ENCODE measurements around the gene NCAPG2.
"Not testable (repeated sequence)": the region's sequence is repeated elsewhere in the genome, so short reads cannot be mapped to it uniquely, and the experiment has no call there.

Gene NCAPG2

GRCh38 chr7:158682456-158682855, 22.1 kb downstream of the NCAPG2 start:
- Histone ChIP-seq H3K9ac (ENCODE audit: low read depth in 1 of 2, low read length in 2 of 2) (no peak overlapping the region), H3K9me3 (ENCODE audit: control insufficient read depth in 2 of 2, low read length in 2 of 2) (no peaks in the 10 kb centered on the region), H3K4me3 (ENCODE audit: low read length in 2 of 2) (no peak overlapping the region), H3K27ac (ENCODE audit: low read depth in 2 of 2, low read length in 2 of 2) (no peak overlapping the region), H3K4me1 (ENCODE audit: control insufficient read depth in 2 of 2, insufficient read depth in 2 of 2, low read length in 2 of 2) (no peaks in the 10 kb centered on the region), H3K27me3 (ENCODE audit: control insufficient read depth in 2 of 2, insufficient read depth in 2 of 2, low read length in 2 of 2) (no peaks in the 10 kb centered on the region), H3K36me3 (ENCODE audit: control insufficient read depth in 2 of 2, insufficient read depth in 2 of 2, low read length in 2 of 2) (peaks cover 2 to 6% of the 10 kb centered on the region in 2 donors)

GRCh38 chr7:158680754-158681153, 23.9 kb downstream of the NCAPG2 start:
- Histone ChIP-seq H3K4me3 (ENCODE audit: low read length in 2 of 2) (no peak overlapping the region), H3K36me3 (ENCODE audit: control insufficient read depth in 2 of 2, insufficient read depth in 2 of 2, low read length in 2 of 2) (peaks cover 2% of the 10 kb centered on the region in 2 donors), H3K9me3 (ENCODE audit: control insufficient read depth in 2 of 2, low read length in 2 of 2) (no peaks in the 10 kb centered on the region), H3K4me1 (ENCODE audit: control insufficient read depth in 2 of 2, insufficient read depth in 2 of 2, low read length in 2 of 2) (no peaks in the 10 kb centered on the region), H3K9ac (ENCODE audit: low read depth in 1 of 2, low read length in 2 of 2) (no peak overlapping the region), H3K27me3 (ENCODE audit: control insufficient read depth in 2 of 2, insufficient read depth in 2 of 2, low read length in 2 of 2) (no peaks in the 10 kb centered on the region), H3K27ac (ENCODE audit: low read depth in 2 of 2, low read length in 2 of 2) (no peak overlapping the region)

- Histone ChIP-seq H3K27ac (ENCODE audit: low read depth in 2 of 2, low read length in 2 of 2) (no peak overlapping the region), H3K9ac (ENCODE audit: low read depth in 1 of 2, low read length in 2 of 2) (no peak overlapping the region), H3K4me3 (ENCODE audit: low read length in 2 of 2) (no peak overlapping the region), H3K27me3 (ENCODE audit: control insufficient read depth in 2 of 2, insufficient read depth in 2 of 2, low read length in 2 of 2) (no peaks in the 10 kb centered on the region), H3K36me3 (ENCODE audit: control insufficient read depth in 2 of 2, insufficient read depth in 2 of 2, low read length in 2 of 2) (peaks cover 5% of the 10 kb centered on the region in 2 donors), H3K4me1 (ENCODE audit: control insufficient read depth in 2 of 2, insufficient read depth in 2 of 2, low read length in 2 of 2) (no peaks in the 10 kb centered on the region), H3K9me3 (ENCODE audit: control insufficient read depth in 2 of 2, low read length in 2 of 2) (no peaks in the 10 kb centered on the region)
These were observed 27.7 kb downstream of the NCAPG2 start for GRCh38 chr7:158676906-158677305.

GRCh38 chr7:158676171-158676840, 28.3 kb downstream of the NCAPG2 start:
- Histone ChIP-seq H3K4me1 (ENCODE audit: control insufficient read depth in 2 of 2, insufficient read depth in 2 of 2, low read length in 2 of 2) (no peaks in the 10 kb centered on the region), H3K27me3 (ENCODE audit: control insufficient read depth in 2 of 2, insufficient read depth in 2 of 2, low read length in 2 of 2) (no peaks in the 10 kb centered on the region), H3K27ac (ENCODE audit: low read depth in 2 of 2, low read length in 2 of 2) (no peak overlapping the region), H3K4me3 (ENCODE audit: low read length in 2 of 2) (no peak overlapping the region), H3K9ac (ENCODE audit: low read depth in 1 of 2, low read length in 2 of 2) (no peak overlapping the region), H3K36me3 (ENCODE audit: control insufficient read depth in 2 of 2, insufficient read depth in 2 of 2, low read length in 2 of 2) (peaks cover 5% of the 10 kb centered on the region in 2 donors), H3K9me3 (ENCODE audit: control insufficient read depth in 2 of 2, low read length in 2 of 2) (no peaks in the 10 kb centered on the region)

GRCh38 chr7:158672975-158673374, 31.6 kb downstream of the NCAPG2 start:
- no peaks in the 10 kb centered on the region for H3K9me3 ChIP-seq (ENCODE audit: control insufficient read depth in 2 of 2, low read length in 2 of 2)
- no peaks in the 10 kb centered on the region for H3K4me1 ChIP-seq (ENCODE audit: control insufficient read depth in 2 of 2, insufficient read depth in 2 of 2, low read length in 2 of 2)
- H3K27ac ChIP-seq (ENCODE audit: low read depth in 2 of 2, low read length in 2 of 2) = no peak overlapping the region
- no peak overlapping the region for H3K9ac ChIP-seq (ENCODE audit: low read depth in 1 of 2, low read length in 2 of 2)
- H3K4me3 ChIP-seq (ENCODE audit: low read length in 2 of 2) = no peak overlapping the region
- H3K27me3 ChIP-seq (ENCODE audit: control insufficient read depth in 2 of 2, insufficient read depth in 2 of 2, low read length in 2 of 2) = no peaks in the 10 kb centered on the region
- H3K36me3 ChIP-seq (ENCODE audit: control insufficient read depth in 2 of 2, insufficient read depth in 2 of 2, low read length in 2 of 2) = peaks cover 5 to 13% of the 10 kb centered on the region in 2 donors

GRCh38 chr7:158668086-158668485, 36.5 kb downstream of the NCAPG2 start:
- H3K9ac ChIP-seq (ENCODE audit: low read depth in 1 of 2, low read length in 2 of 2); H3K27me3 ChIP-seq (ENCODE audit: control insufficient read depth in 2 of 2, insufficient read depth in 2 of 2, low read length in 2 of 2); H3K27ac ChIP-seq (ENCODE audit: low read depth in 2 of 2, low read length in 2 of 2); H3K9me3 ChIP-seq (ENCODE audit: control insufficient read depth in 2 of 2, low read length in 2 of 2); H3K4me3 ChIP-seq (ENCODE audit: low read length in 2 of 2); H3K4me1 ChIP-seq (ENCODE audit: control insufficient read depth in 2 of 2, insufficient read depth in 2 of 2, low read length in 2 of 2): not testable (repeated sequence)
- H3K36me3 ChIP-seq (ENCODE audit: control insufficient read depth in 2 of 2, insufficient read depth in 2 of 2, low read length in 2 of 2) = peaks cover 2 to 14% of the 10 kb centered on the region in 2 donors

GRCh38 chr7:158666966-158667678, 37.5 kb downstream of the NCAPG2 start:
- not testable (repeated sequence) for H3K9me3 ChIP-seq (ENCODE audit: control insufficient read depth in 2 of 2, low read length in 2 of 2); H3K27ac ChIP-seq (ENCODE audit: low read depth in 2 of 2, low read length in 2 of 2); H3K4me3 ChIP-seq (ENCODE audit: low read length in 2 of 2); H3K9ac ChIP-seq (ENCODE audit: low read depth in 1 of 2, low read length in 2 of 2); H3K4me1 ChIP-seq (ENCODE audit: control insufficient read depth in 2 of 2, insufficient read depth in 2 of 2, low read length in 2 of 2); H3K27me3 ChIP-seq (ENCODE audit: control insufficient read depth in 2 of 2, insufficient read depth in 2 of 2, low read length in 2 of 2)
- peaks cover 5 to 14% of the 10 kb centered on the region in 2 donors for H3K36me3 ChIP-seq (ENCODE audit: control insufficient read depth in 2 of 2, insufficient read depth in 2 of 2, low read length in 2 of 2)

- H3K27me3 ChIP-seq (ENCODE audit: control insufficient read depth in 2 of 2, insufficient read depth in 2 of 2, low read length in 2 of 2) = no peaks in the 10 kb centered on the region
- no peaks in the 10 kb centered on the region for H3K4me1 ChIP-seq (ENCODE audit: control insufficient read depth in 2 of 2, insufficient read depth in 2 of 2, low read length in 2 of 2)
- H3K27ac ChIP-seq (ENCODE audit: low read depth in 2 of 2, low read length in 2 of 2) = no peak overlapping the region
- no peak overlapping the region for H3K9ac ChIP-seq (ENCODE audit: low read depth in 1 of 2, low read length in 2 of 2)
- no peaks in the 10 kb centered on the region for H3K9me3 ChIP-seq (ENCODE audit: control insufficient read depth in 2 of 2, low read length in 2 of 2)
- peaks cover 5 to 14% of the 10 kb centered on the region in 2 donors for H3K36me3 ChIP-seq (ENCODE audit: control insufficient read depth in 2 of 2, insufficient read depth in 2 of 2, low read length in 2 of 2)
- no peak overlapping the region for H3K4me3 ChIP-seq (ENCODE audit: low read length in 2 of 2)
These were observed 38.2 kb downstream of the NCAPG2 start for GRCh38 chr7:158666401-158666800.

- Histone ChIP-seq H3K4me1 (ENCODE audit: control insufficient read depth in 2 of 2, insufficient read depth in 2 of 2, low read length in 2 of 2) (no peaks in the 10 kb centered on the region), H3K27ac (ENCODE audit: low read depth in 2 of 2, low read length in 2 of 2) (no peak overlapping the region), H3K27me3 (ENCODE audit: control insufficient read depth in 2 of 2, insufficient read depth in 2 of 2, low read length in 2 of 2) (no peaks in the 10 kb centered on the region), H3K9me3 (ENCODE audit: control insufficient read depth in 2 of 2, low read length in 2 of 2) (no peaks in the 10 kb centered on the region), H3K4me3 (ENCODE audit: low read length in 2 of 2) (no peak overlapping the region), H3K9ac (ENCODE audit: low read depth in 1 of 2, low read length in 2 of 2) (no peak overlapping the region), H3K36me3 (ENCODE audit: control insufficient read depth in 2 of 2, insufficient read depth in 2 of 2, low read length in 2 of 2) (peaks cover 5 to 10% of the 10 kb centered on the region in 2 donors)
These were observed 40.2 kb downstream of the NCAPG2 start for GRCh38 chr7:158664406-158664805.

- no peak overlapping the region for H3K27ac ChIP-seq (ENCODE audit: low read depth in 2 of 2, low read length in 2 of 2)
- H3K4me3 ChIP-seq (ENCODE audit: low read length in 2 of 2) = no peak overlapping the region
- no peaks in the 10 kb centered on the region for H3K27me3 ChIP-seq (ENCODE audit: control insufficient read depth in 2 of 2, insufficient read depth in 2 of 2, low read length in 2 of 2)
- no peak overlapping the region for H3K9ac ChIP-seq (ENCODE audit: low read depth in 1 of 2, low read length in 2 of 2)
- peaks cover 5 to 7% of the 10 kb centered on the region in 2 donors for H3K36me3 ChIP-seq (ENCODE audit: control insufficient read depth in 2 of 2, insufficient read depth in 2 of 2, low read length in 2 of 2)
- H3K4me1 ChIP-seq (ENCODE audit: control insufficient read depth in 2 of 2, insufficient read depth in 2 of 2, low read length in 2 of 2) = no peaks in the 10 kb centered on the region
- H3K9me3 ChIP-seq (ENCODE audit: control insufficient read depth in 2 of 2, low read length in 2 of 2) = no peaks in the 10 kb centered on the region
These were observed 41.2 kb downstream of the NCAPG2 start for GRCh38 chr7:158663428-158663741.
